Activated CD8-positive, alpha-beta memory T cell treated with anti-CD3 and anti-CD28 coated beads for 1 hour (primary cell): ENCODE measurements around the gene AOPEP.

Source experiments
- DNase-seq, 2 donors: peaks; one replicate each; pipeline ENCODE4 v3.0.0-alpha.2; 2020; ENCODE audit warnings: low read depth in 1 of 2; ENCODE audit errors: extremely low read depth in 1 of 2

AOPEP gene

GRCh38 chr9:94758031-94758430, 31.5 kb downstream of the AOPEP start:
- no peak for DNase-seq

GRCh38 chr9:94758880-94759279, 32.4 kb downstream of the AOPEP start:
- no peak for DNase-seq

- DNase-seq, result no peak
Observed at GRCh38 chr9:94760010-94760409, 33.5 kb downstream of the AOPEP start.

- DNase-seq, result no peak
Observed at GRCh38 chr9:94760660-94761059, 34.2 kb downstream of the AOPEP start.

GRCh38 chr9:94761481-94761880, 35.0 kb downstream of the AOPEP start:
- no peak for DNase-seq

- DNase-seq, result no peak
Observed at GRCh38 chr9:94767331-94768072, 41.0 kb downstream of the AOPEP start.

GRCh38 chr9:94768766-94769165, 42.3 kb downstream of the AOPEP start:
- no peak for DNase-seq

GRCh38 chr9:94770334-94770733, 43.8 kb downstream of the AOPEP start:
- no peak for DNase-seq

GRCh38 chr9:94771096-94771495, 44.6 kb downstream of the AOPEP start:
- DNase-seq, result no peak

GRCh38 chr9:94772144-94772543, 45.6 kb downstream of the AOPEP start:
- no peak for DNase-seq

GRCh38 chr9:94772639-94773303, 46.3 kb downstream of the AOPEP start:
- DNase-seq, result no peak

GRCh38 chr9:94773655-94774054, 47.2 kb downstream of the AOPEP start:
- no peak for DNase-seq

GRCh38 chr9:94778013-94778412, 51.5 kb downstream of the AOPEP start:
- DNase-seq, result no peak

- DNase-seq, result no peak
Observed at GRCh38 chr9:94779031-94779430, 52.5 kb downstream of the AOPEP start.

- DNase-seq, result no peak
Observed at GRCh38 chr9:94779693-94780290, 53.3 kb downstream of the AOPEP start.

GRCh38 chr9:94780516-94780950, 54.0 kb downstream of the AOPEP start:
- DNase-seq, result no peak

GRCh38 chr9:94782355-94783101, 56.0 kb downstream of the AOPEP start:
- DNase-seq, result no peak

- peak in 1 of 2 donors; percentile 9 for DNase-seq
Observed at GRCh38 chr9:94783102-94783682, 56.7 kb downstream of the AOPEP start.

GRCh38 chr9:94783928-94784327, 57.4 kb downstream of the AOPEP start:
- DNase-seq, result no peak

GRCh38 chr9:94785215-94786169, 59.0 kb downstream of the AOPEP start:
- DNase-seq, result no peak
